GM19239 (cell line): ENCODE results near the gene PDZD2.
"Not testable (repeated sequence)": the region's sequence is repeated elsewhere in the genome, so short reads cannot be mapped to it uniquely, and the experiment has no call there.

Source experiments
- DNase-seq: peaks from one replicate; pipeline ENCODE4 v3.0.0; 2011; ENCODE audit warnings: low spot score; ENCODE audit not compliant: insufficient read length
- FAIRE-seq: peaks from 2 replicates; lab custom pipeline; 2011; peaks lifted over from hg19 to GRCh38; lab: Jason Lieb, UNC

Gene PDZD2

GRCh38 chr5:31761877-31762276, 122.9 kb downstream of the PDZD2 start:
- no peak for DNase-seq
- no peak for FAIRE-seq

- DNase-seq (no peak), FAIRE-seq (no peak)
Observed at GRCh38 chr5:31763424-31763823, 124.5 kb downstream of the PDZD2 start.

GRCh38 chr5:31764687-31765086, 125.8 kb downstream of the PDZD2 start:
- FAIRE-seq: not testable (repeated sequence)

GRCh38 chr5:31767335-31768031, 128.6 kb downstream of the PDZD2 start:
- no peak for DNase-seq
- no peak for FAIRE-seq

More at GRCh38 chr5:31764687-31765086, 125.8 kb downstream of the PDZD2 start:
- not testable (repeated sequence) for DNase-seq

- no peak for FAIRE-seq
Observed at GRCh38 chr5:31768046-31768445, 129.1 kb downstream of the PDZD2 start.

GRCh38 chr5:31768784-31769183, 129.9 kb downstream of the PDZD2 start:
- no peak for DNase-seq
- FAIRE-seq: no peak

More at GRCh38 chr5:31768046-31768445, 129.1 kb downstream of the PDZD2 start:
- no peak for DNase-seq

GRCh38 chr5:31769530-31769929, 130.6 kb downstream of the PDZD2 start:
- no peak for FAIRE-seq
- DNase-seq: no peak

GRCh38 chr5:31770132-31770720, 131.3 kb downstream of the PDZD2 start:
- FAIRE-seq: no peak
- DNase-seq: no peak

GRCh38 chr5:31770998-31771397, 132.1 kb downstream of the PDZD2 start:
- peak; percentile 24 for DNase-seq
- FAIRE-seq: peak; percentile 26

GRCh38 chr5:31771500-31771899, 132.6 kb downstream of the PDZD2 start:
- DNase-seq (no peak), FAIRE-seq (peak; percentile 45)

GRCh38 chr5:31776294-31776693, 137.4 kb downstream of the PDZD2 start:
- FAIRE-seq, DNase-seq: not testable (repeated sequence)

- DNase-seq (no peak), FAIRE-seq (no peak)
Observed at GRCh38 chr5:31776976-31777651, 138.2 kb downstream of the PDZD2 start.

GRCh38 chr5:31781772-31782171, 142.8 kb downstream of the PDZD2 start:
- DNase-seq: no peak
- FAIRE-seq: no peak

- DNase-seq: no peak
- FAIRE-seq: no peak
Observed at GRCh38 chr5:31783086-31783645, 144.2 kb downstream of the PDZD2 start.

GRCh38 chr5:31783731-31784130, 144.8 kb downstream of the PDZD2 start:
- DNase-seq: no peak
- no peak for FAIRE-seq

- FAIRE-seq (no peak), DNase-seq (no peak)
Observed at GRCh38 chr5:31786090-31786631, 147.2 kb downstream of the PDZD2 start.

- no peak for DNase-seq
- no peak for FAIRE-seq
Observed at GRCh38 chr5:31794009-31794408, 155.1 kb downstream of the PDZD2 start.

- DNase-seq: no peak
- FAIRE-seq: no peak
Observed at GRCh38 chr5:31798168-31798567, 159.2 kb downstream of the PDZD2 start.

- FAIRE-seq: no peak
- no peak for DNase-seq
Observed at GRCh38 chr5:31800351-31800750, 161.4 kb downstream of the PDZD2 start.

- DNase-seq (no peak), FAIRE-seq (no peak)
Observed at GRCh38 chr5:31805785-31806400, 167.0 kb downstream of the PDZD2 start.
